Neural cell (in vitro differentiated cells): ENCODE measurements around the gene EYS. TPM values are rescaled to one million over a fixed set of nuclear protein-coding genes. Genes with fewer than 3 reads are reported as not detected.

Experiments
- H2AFZ ChIP-seq: fragments of 200-600, 300-800 bp; sonication (generic), shearing (Covaris generic); 2 replicates; pipeline ENCODE4 v1.6.0; 2014; ENCODE audit warnings: low read depth, mild to moderate bottlenecking, antibody characterized with exemption, low read length, moderate library complexity
- H3F3A ChIP-seq: fragments of 200-600 bp; shearing (Covaris generic); 2 replicates; pipeline ENCODE4 v1.6.1; 2016; ENCODE audit warnings: mild to moderate bottlenecking, moderate library complexity, mixed read lengths, antibody characterized with exemption, low read length; ENCODE audit not compliant: insufficient read depth, poor library complexity, severe bottlenecking
- H3K27ac ChIP-seq: fragments of 200-600, 300-800 bp; sonication (generic), shearing (Covaris generic); 2 replicates; pipeline ENCODE4 v1.5.1; 2014; ENCODE audit warnings: mild to moderate bottlenecking, low read length, moderate library complexity
- H3K27me3 ChIP-seq: fragments of 300-800, 200-600 bp; sonication (generic), shearing (Covaris generic); 2 replicates; pipeline ENCODE4 v1.6.0; 2014; ENCODE audit warnings: mild to moderate bottlenecking, low read depth, low read length, moderate library complexity; ENCODE audit not compliant: insufficient read depth
- H3K36me3 ChIP-seq: fragments of 300-800, 200-600 bp; sonication (generic), shearing (Covaris generic); 2 replicates; pipeline ENCODE4 v1.5.1; 2014; ENCODE audit warnings: mild to moderate bottlenecking, antibody characterized with exemption, low read length, moderate library complexity; ENCODE audit not compliant: insufficient read depth
- H3K4me2 ChIP-seq: fragments of 300-800, 200-600 bp; sonication (generic), shearing (Covaris generic); 2 replicates; pipeline ENCODE4 v1.6.0; 2014; ENCODE audit warnings: mild to moderate bottlenecking, low read length
- H3K4me3 ChIP-seq: fragments of 300-800, 200-600 bp; sonication (generic), shearing (Covaris generic); 2 replicates; pipeline ENCODE4 v1.5.1; 2014; ENCODE audit warnings: mild to moderate bottlenecking, low read length, moderate library complexity
- H3K79me2 ChIP-seq: fragments of 200-600 bp; shearing (Covaris generic); replicated peaks from 2 replicates; pipeline ENCODE4 v1.6.0; 2014; ENCODE audit warnings: mild to moderate bottlenecking, low read length, moderate library complexity; ENCODE audit not compliant: insufficient read depth
- H3K9ac ChIP-seq: fragments of 300-800, 200-600 bp; sonication (generic), shearing (Covaris generic); 2 replicates; pipeline ENCODE4 v1.6.1; 2016; ENCODE audit warnings: mild to moderate bottlenecking, low read length, mixed read lengths
- H3K9me2 ChIP-seq: fragments of 200-600 bp; shearing (Covaris generic); 2 replicates; pipeline ENCODE4 v1.6.1; 2016; ENCODE audit warnings: mild to moderate bottlenecking, low read length, mixed read lengths; ENCODE audit not compliant: insufficient read depth
- H3K9me3 ChIP-seq: fragments of 200-600, 300-800 bp; sonication (generic), shearing (Covaris generic); 2 replicates; pipeline ENCODE4 v1.6.1; 2016; ENCODE audit warnings: mild to moderate bottlenecking, mixed run types, low read length, moderate library complexity, mixed read lengths
- H4K20me1 ChIP-seq: fragments of 200-600 bp; shearing (Covaris generic); 2 replicates; pipeline ENCODE4 v1.6.1; 2016; ENCODE audit warnings: mild to moderate bottlenecking, mixed run types; ENCODE audit not compliant: insufficient read depth
- CTCF ChIP-seq: fragments of 450-650 bp; IDR thresholded peaks from 2 replicates; pipeline ENCODE4 v1.5.1; 2014; ENCODE audit warnings: antibody characterized with exemption, mild to moderate bottlenecking, moderate library complexity; ENCODE audit not compliant: poor library complexity, severe bottlenecking
- EP300 ChIP-seq: fragments of 450-650 bp; conservative IDR thresholded peaks from 2 replicates; pipeline ENCODE4 v1.6.1; 2014; ENCODE audit warnings: antibody characterized with exemption, mild to moderate bottlenecking, moderate library complexity; ENCODE audit not compliant: poor library complexity, severe bottlenecking
- EZH2 ChIP-seq: fragments of 200-600, 300-800 bp; shearing (Covaris generic), sonication (generic); IDR thresholded peaks from 2 replicates; pipeline ENCODE4 v1.6.1; 2014; ENCODE audit warnings: antibody characterized with exemption, low read length, borderline replicate concordance, mild to moderate bottlenecking; ENCODE audit not compliant: insufficient read depth, poor library complexity, severe bottlenecking
- MXI1 ChIP-seq: fragments of 450-650 bp; conservative IDR thresholded peaks from 2 replicates; pipeline ENCODE4 v1.6.1; 2014; ENCODE audit warnings: antibody characterized with exemption, mild to moderate bottlenecking; ENCODE audit not compliant: poor library complexity, severe bottlenecking
- POLR2AphosphoS5 ChIP-seq: IDR thresholded peaks from 2 replicates; pipeline ENCODE4 v1.6.1; 2012
- RAD21 ChIP-seq: fragments of 450-650 bp; conservative IDR thresholded peaks from 2 replicates; pipeline ENCODE4 v1.6.1; 2014; ENCODE audit warnings: antibody characterized with exemption, mild to moderate bottlenecking, moderate library complexity
- REST ChIP-seq: IDR thresholded peaks from 2 replicates; pipeline ENCODE4 v1.6.1; 2012; ENCODE audit warnings: borderline replicate concordance
- SMC3 ChIP-seq: fragments of 450-650 bp; conservative IDR thresholded peaks from 2 replicates; pipeline ENCODE4 v1.6.1; 2014; ENCODE audit warnings: antibody characterized with exemption, mild to moderate bottlenecking, moderate library complexity; ENCODE audit not compliant: poor library complexity
- TAF1 ChIP-seq: IDR thresholded peaks from 2 replicates; pipeline ENCODE4 v1.6.1; 2012; ENCODE audit warnings: low read depth
- polyA plus RNA-seq: library from polyadenylated mRNA; depleted of rRNA; stranded (reverse); fragments of >200 nt; gene quantifications from 2 replicates; pipeline ENCODE4 v1.2.3, GENCODE V29; 2014

Gene EYS
- polyA plus RNA-seq, 1 donor from 2014 or later = 0.38 TPM

GRCh38 chr6:64630901-64631300 lies 1076.1 kb downstream of the EYS start:
- Histone ChIP-seq H3K9ac (no peak overlapping the region), H3K4me2 (no peak overlapping the region), H3K79me2 (no peaks in the 10 kb centered on the region), H3F3A (no peaks in the 10 kb centered on the region), H2AFZ (no peak overlapping the region), H3K36me3 (no peaks in the 10 kb centered on the region), H3K4me3 (no peak overlapping the region), H3K9me2 (no peaks in the 10 kb centered on the region), H4K20me1 (no peaks in the 10 kb centered on the region), H3K9me3 (no peaks in the 10 kb centered on the region), H3K27me3 (no peaks in the 10 kb centered on the region), H3K27ac (no peak overlapping the region)
- TF ChIP-seq EP300 (no peak), CTCF (no peak), MXI1 (no peak), RAD21 (no peak), TAF1 (no peak), EZH2 (no peak)

GRCh38 chr6:64622944-64623343 lies 1084.1 kb downstream of the EYS start:
- Histone ChIP-seq H3K27me3 (no peaks in the 10 kb centered on the region), H3K36me3 (no peaks in the 10 kb centered on the region), H3K9me2 (no peaks in the 10 kb centered on the region), H3K9ac (no peak overlapping the region), H3K79me2 (no peaks in the 10 kb centered on the region), H3K27ac (no peak overlapping the region), H3K4me3 (no peak overlapping the region), H3K4me2 (no peak overlapping the region), H2AFZ (no peak overlapping the region), H3F3A (no peaks in the 10 kb centered on the region), H3K9me3 (no peaks in the 10 kb centered on the region), H4K20me1 (no peaks in the 10 kb centered on the region)
- TF ChIP-seq EZH2 (no peak), SMC3 (no peak), CTCF (no peak), POLR2AphosphoS5 (no peak), REST (no peak), RAD21 (no peak), MXI1 (no peak), EP300 (no peak), TAF1 (no peak)
